Left ventricle myocardium inferior (tissue), 1 donor: ENCODE results near the gene C5orf15. TPM values are rescaled to one million over a fixed set of nuclear protein-coding genes. Genes with fewer than 3 reads are reported as not detected.

Experiments used
- DNase-seq: peaks from one replicate; pipeline ENCODE4 v3.0.0-alpha.2; 2020
- H3K27ac ChIP-seq: fragments of 200-600 bp; replicated peaks from 2 replicates; pipeline ENCODE4 v1.8.0; 2021
- H3K27me3 ChIP-seq: fragments of 200-600 bp; 2 replicates; pipeline ENCODE4 v1.8.0; 2021; ENCODE audit warnings: low read depth
- H3K36me3 ChIP-seq: fragments of 200-600 bp; 2 replicates; pipeline ENCODE4 v1.8.0; 2021
- H3K4me1 ChIP-seq: fragments of 200-600 bp; 2 replicates; pipeline ENCODE4 v1.8.0; 2021
- H3K4me3 ChIP-seq: fragments of 200-600 bp; 2 replicates; pipeline ENCODE4 v1.8.0; 2021; ENCODE audit warnings: mild to moderate bottlenecking, moderate library complexity
- H3K9me3 ChIP-seq: fragments of 200-600 bp; replicated peaks from 2 replicates; pipeline ENCODE4 v1.8.0; 2021
- CTCF ChIP-seq: fragments of 200-600 bp; IDR thresholded peaks from 2 replicates; pipeline ENCODE4 v1.8.0; 2021; ENCODE audit warnings: antibody characterized with exemption, mild to moderate bottlenecking, borderline replicate concordance
- intact Hi-C: fragments of 100-400 bp; cut with micrococcal nuclease; formaldehyde crosslinking; loops from one replicate; pipeline ENCODE4 v1.11.0; 2022
- long read RNA-seq: library from polyadenylated mRNA; unstranded; transcript quantifications from one replicate; pipeline ENCODE4 v2.0.0, GENCODE V29; 2021
- total RNA-seq: library from RNA; stranded (reverse); fragmentation: NEBNext Ultra II Directional; extraction: Animal tissue kit (Norgen Biotek cat#: 25700); gene quantifications from one replicate; pipeline ENCODE4 v1.2.1, GENCODE V29; 2021
- donor health status: DM: no; HTN: yes; CAD: no; lungs with severe emphysema.

C5orf15 gene
- 34.4 TPM for total RNA-seq
- long read RNA-seq, transcript C5orf15-201 (3 exons, 2,358 nt): major isoform, 102 of 109 reads
- long read RNA-seq, partial matches to known transcripts: 1 of 109 reads
- long read RNA-seq, other reads (novel, unspliced or antisense): 6 of 109 reads

GRCh38 chr5:133968204-133968980 lies at the start of gene C5orf15:
Gene C5orf15 (minus strand): TSS chr5:133968625. CDS start chr5:133968584, 41 bp downstream.
- TF ChIP-seq CTCF: peak; percentile 49

GRCh38 chr5:134008266-134008749 lies 39.9 kb upstream of the C5orf15 start:
- TF ChIP-seq CTCF: no peak
- Histone ChIP-seq H3K4me3 (no peak overlapping the region), H3K4me1 (peaks cover 29% of the 10 kb centered on the region), H3K9me3 (no peaks in the 10 kb centered on the region), H3K36me3 (no peaks in the 10 kb centered on the region), H3K27ac (no peak overlapping the region), H3K27me3 (no peaks in the 10 kb centered on the region)
- intact Hi-C loops: no loop called here
- no peak for DNase-seq

More at GRCh38 chr5:133968204-133968980, at the start of gene C5orf15:
- H3K27me3 ChIP-seq: no peaks in the 10 kb centered on the region
- peaks cover 7% of the 10 kb centered on the region for H3K9me3 ChIP-seq
- H3K27ac ChIP-seq: peak within 1 kb of the TSS; percentile 96
- H3K4me3 ChIP-seq: peak within 1 kb of the TSS; percentile 96
- peak; percentile 97 for DNase-seq
- intact Hi-C loops: no loop called here
- H3K4me1 ChIP-seq: peaks cover 49% of the 10 kb centered on the region
- peaks cover 41% of the 10 kb centered on the region for H3K36me3 ChIP-seq

- Histone ChIP-seq H3K27me3 (no peaks in the 10 kb centered on the region), H3K9me3 (no peaks in the 10 kb centered on the region), H3K4me3 (no peak overlapping the region), H3K27ac (no peak overlapping the region), H3K36me3 (no peaks in the 10 kb centered on the region), H3K4me1 (peaks cover 35% of the 10 kb centered on the region)
- intact Hi-C loops: no loop called here
- no peak for TF ChIP-seq CTCF
- no peak for DNase-seq
These were observed 39.3 kb upstream of the C5orf15 start for GRCh38 chr5:134007581-134008265.

GRCh38 chr5:134006115-134006514 lies 37.7 kb upstream of the C5orf15 start:
- intact Hi-C loops: no loop called here
- Histone ChIP-seq H3K27ac (peak overlapping the region; percentile 100), H3K9me3 (no peaks in the 10 kb centered on the region), H3K27me3 (no peaks in the 10 kb centered on the region), H3K4me1 (peaks cover 51% of the 10 kb centered on the region), H3K36me3 (peaks cover 5% of the 10 kb centered on the region), H3K4me3 (peak overlapping the region; percentile 93)
- no peak for DNase-seq
- TF ChIP-seq CTCF: no peak

- H3K9me3 ChIP-seq: no peaks in the 10 kb centered on the region
- TF ChIP-seq CTCF: no peak
- peaks cover 7% of the 10 kb centered on the region for H3K36me3 ChIP-seq
- peak overlapping the region; percentile 100 for H3K27ac ChIP-seq
- peak; percentile 51 for DNase-seq
- peaks cover 56% of the 10 kb centered on the region for H3K4me1 ChIP-seq
- no peaks in the 10 kb centered on the region for H3K27me3 ChIP-seq
- peak overlapping the region; percentile 93 for H3K4me3 ChIP-seq
- intact Hi-C loops: no loop called here
These were observed 37.1 kb upstream of the C5orf15 start for GRCh38 chr5:134005417-134006061.
